Measurements from ENCODE around the gene ASRGL1. TPM values are rescaled to one million over a fixed set of nuclear protein-coding genes. Genes with fewer than 3 reads are reported as not detected.
"Not testable (repeated sequence)": the region's sequence is repeated elsewhere in the genome, so short reads cannot be mapped to it uniquely, and the experiment has no call there.

Gene ASRGL1
- total RNA-seq, 2 donors from 2014 or later, result 0.74 to 7.0 TPM

DNA sequence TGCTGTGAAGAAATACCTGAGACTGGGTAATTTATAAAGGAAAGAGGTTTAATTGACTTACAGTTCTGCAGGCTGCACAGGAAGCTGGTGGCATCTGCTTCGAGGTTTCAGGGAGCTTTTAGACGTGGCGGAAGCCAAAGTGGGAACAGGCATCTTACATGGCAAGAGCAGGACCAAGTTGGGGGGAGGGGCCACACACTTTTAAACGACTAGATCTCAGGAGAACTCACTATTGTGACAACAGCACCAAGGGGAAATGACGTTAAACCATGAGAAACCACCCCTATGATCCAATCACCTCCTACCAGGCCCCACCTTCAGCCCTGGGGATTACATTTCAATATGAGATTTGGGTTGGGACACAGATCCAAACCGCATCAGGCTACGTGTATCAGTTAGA lies 27.3 kb upstream of the ASRGL1 start:
- no peak overlapping the region for H3K27ac ChIP-seq
- no peaks in the 10 kb centered on the region for H3K4me1 ChIP-seq
- TF ChIP-seq, protein P1, sequence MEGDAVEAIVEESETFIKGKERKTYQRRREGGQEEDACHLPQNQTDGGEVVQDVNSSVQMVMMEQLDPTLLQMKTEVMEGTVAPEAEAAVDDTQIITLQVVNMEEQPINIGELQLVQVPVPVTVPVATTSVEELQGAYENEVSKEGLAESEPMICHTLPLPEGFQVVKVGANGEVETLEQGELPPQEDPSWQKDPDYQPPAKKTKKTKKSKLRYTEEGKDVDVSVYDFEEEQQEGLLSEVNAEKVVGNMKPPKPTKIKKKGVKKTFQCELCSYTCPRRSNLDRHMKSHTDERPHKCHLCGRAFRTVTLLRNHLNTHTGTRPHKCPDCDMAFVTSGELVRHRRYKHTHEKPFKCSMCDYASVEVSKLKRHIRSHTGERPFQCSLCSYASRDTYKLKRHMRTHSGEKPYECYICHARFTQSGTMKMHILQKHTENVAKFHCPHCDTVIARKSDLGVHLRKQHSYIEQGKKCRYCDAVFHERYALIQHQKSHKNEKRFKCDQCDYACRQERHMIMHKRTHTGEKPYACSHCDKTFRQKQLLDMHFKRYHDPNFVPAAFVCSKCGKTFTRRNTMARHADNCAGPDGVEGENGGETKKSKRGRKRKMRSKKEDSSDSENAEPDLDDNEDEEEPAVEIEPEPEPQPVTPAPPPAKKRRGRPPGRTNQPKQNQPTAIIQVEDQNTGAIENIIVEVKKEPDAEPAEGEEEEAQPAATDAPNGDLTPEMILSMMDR (IDR thresholded peaks at IDR 0.05), result no peak
- DNase-seq (ENCODE audit: low spot score), result no peak
- peaks cover 0 to 9% of the 10 kb centered on the region in 2 donors for H3K9me3 ChIP-seq
- no peak overlapping the region for H3K4me3 ChIP-seq
- no peaks in the 10 kb centered on the region for H3K27me3 ChIP-seq
- no peaks in the 10 kb centered on the region for H3K36me3 ChIP-seq

DNA sequence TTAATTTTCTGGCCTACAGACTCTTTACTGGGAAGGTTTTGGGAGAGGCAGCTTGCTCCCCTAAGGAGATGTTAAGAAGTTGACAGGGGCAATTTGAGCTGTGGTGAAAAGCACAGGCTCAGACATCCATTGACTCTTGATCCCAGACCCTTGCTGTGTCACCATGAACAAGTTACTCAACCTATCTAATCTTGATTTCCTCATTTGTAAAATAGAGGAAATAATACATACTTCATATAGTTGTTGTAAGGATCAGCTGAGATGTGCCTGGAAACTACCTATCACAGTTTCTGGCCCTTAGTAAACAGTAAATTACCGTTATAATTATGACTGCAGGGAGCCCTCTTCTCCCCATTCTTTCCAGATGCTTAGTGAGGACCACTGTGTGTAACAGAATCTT lies 21.8 kb upstream of the ASRGL1 start:
- Histone ChIP-seq H3K4me1 (no peaks in the 10 kb centered on the region), H3K4me3 (no peak overlapping the region), H3K27me3 (no peaks in the 10 kb centered on the region), H3K27ac (no peak overlapping the region), H3K9me3 (no peaks in the 10 kb centered on the region), H3K36me3 (no peaks in the 10 kb centered on the region)
- DNase-seq (ENCODE audit: low spot score), result no peak
- TF ChIP-seq, protein P1 (IDR thresholded peaks at IDR 0.05), result no peak

GRCh38 chr11:62322524-62322923 lies 14.7 kb upstream of the ASRGL1 start:
- H3K27me3 ChIP-seq, result no peaks in the 10 kb centered on the region
- no peaks in the 10 kb centered on the region for H3K4me1 ChIP-seq
- DNase-seq (ENCODE audit: low spot score), result no peak
- H3K9me3 ChIP-seq, result no peaks in the 10 kb centered on the region
- H3K4me3 ChIP-seq, result no peak overlapping the region
- H3K36me3 ChIP-seq, result no peaks in the 10 kb centered on the region
- H3K27ac ChIP-seq, result no peak overlapping the region
- TF ChIP-seq, protein P1 (IDR thresholded peaks at IDR 0.05), result no peak

GRCh38 chr11:62324731-62325556 lies 12.3 kb upstream of the ASRGL1 start:
- H3K36me3 ChIP-seq, result no peaks in the 10 kb centered on the region
- TF ChIP-seq, protein P1 (IDR thresholded peaks at IDR 0.05), result peak in 1 of 2 donors; percentile 63
- H3K27ac ChIP-seq, result no peak overlapping the region
- no peak for DNase-seq (ENCODE audit: low spot score)
- no peaks in the 10 kb centered on the region for H3K27me3 ChIP-seq
- H3K4me3 ChIP-seq, result no peak overlapping the region
- H3K9me3 ChIP-seq, result no peaks in the 10 kb centered on the region
- H3K4me1 ChIP-seq, result no peaks in the 10 kb centered on the region

GRCh38 chr11:62325781-62326180 lies 11.5 kb upstream of the ASRGL1 start:
- not testable (repeated sequence) for DNase-seq (ENCODE audit: low spot score); H3K9me3 ChIP-seq; H3K27ac ChIP-seq; H3K36me3 ChIP-seq; H3K27me3 ChIP-seq; H3K4me1 ChIP-seq; H3K4me3 ChIP-seq

GRCh38 chr11:62326719-62327118 lies 10.5 kb upstream of the ASRGL1 start:
- not testable (repeated sequence) for H3K4me3 ChIP-seq; H3K27me3 ChIP-seq; H3K27ac ChIP-seq; DNase-seq (ENCODE audit: low spot score); H3K4me1 ChIP-seq; H3K36me3 ChIP-seq; H3K9me3 ChIP-seq

DNA sequence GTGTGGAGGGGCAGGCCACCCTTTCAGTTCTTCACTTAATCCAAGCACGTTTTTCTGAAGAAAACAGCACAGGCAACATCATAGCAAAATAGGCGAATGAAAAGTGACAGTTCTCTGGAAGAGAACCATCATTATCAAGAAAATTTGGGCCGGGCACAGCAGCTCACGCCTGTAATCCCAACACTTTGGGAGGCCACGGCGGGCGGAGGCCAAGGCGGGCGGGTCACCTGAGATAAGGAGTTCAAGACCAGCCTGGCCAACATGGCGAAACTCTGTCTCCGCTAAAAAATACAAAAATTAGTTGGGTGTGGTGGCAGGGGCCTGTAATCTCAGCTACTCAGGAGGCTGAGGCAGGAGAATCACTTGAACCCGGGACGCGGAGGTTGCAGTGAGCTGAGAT lies 9.7 kb upstream of the ASRGL1 start:
- DNase-seq (ENCODE audit: low spot score); H3K9me3 ChIP-seq; H3K36me3 ChIP-seq; H3K4me3 ChIP-seq; H3K27me3 ChIP-seq; H3K4me1 ChIP-seq; H3K27ac ChIP-seq: not testable (repeated sequence)

GRCh38 chr11:62331264-62331663 lies 6.0 kb upstream of the ASRGL1 start:
- not testable (repeated sequence) for DNase-seq (ENCODE audit: low spot score); H3K36me3 ChIP-seq; H3K4me1 ChIP-seq; H3K4me3 ChIP-seq; H3K9me3 ChIP-seq; H3K27ac ChIP-seq; H3K27me3 ChIP-seq
